ENCODE results near the gene TMPRSS15. TPM values are rescaled to one million over a fixed set of nuclear protein-coding genes. Genes with fewer than 3 reads are reported as not detected.

TMPRSS15 gene
- total RNA-seq, 6 donors from 2014 or later = not detected

DNA sequence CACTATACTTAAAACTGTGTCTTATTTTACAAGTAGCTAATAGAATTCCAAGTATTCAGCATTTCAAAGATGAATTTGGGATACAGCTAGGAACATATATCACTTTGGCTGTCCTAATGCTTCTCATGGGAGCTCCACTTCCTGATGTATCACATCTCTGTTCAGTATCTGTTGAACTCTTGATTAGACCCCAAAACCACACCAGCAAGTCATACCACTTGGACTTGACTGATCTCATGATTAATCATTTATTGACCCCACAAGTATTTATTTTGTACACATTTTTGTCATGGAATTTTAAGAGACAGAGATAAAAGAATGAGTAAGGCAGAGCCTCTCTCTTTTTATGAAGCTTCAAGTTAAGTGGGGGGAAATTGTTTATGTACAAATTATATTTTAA is 30.0 kb downstream of the TMPRSS15 start:
- Histone ChIP-seq H3K4me3 (no peak overlapping the region), H3K4me1 (no peaks in the 10 kb centered on the region), H3K27ac (no peak overlapping the region), H3K36me3 (no peaks in the 10 kb centered on the region), H3K27me3 (no peaks in the 10 kb centered on the region), H3K9me3 (no peaks in the 10 kb centered on the region)
- no peak for ATAC-seq (ENCODE audit: low FRiP score in 2 of 2)
- TF ChIP-seq EP300 (IDR thresholded peaks at IDR 0.05) (no peak), POLR2A (IDR thresholded peaks at IDR 0.05) (no peak)
- no peak for DNase-seq

- no peak for ATAC-seq (ENCODE audit: low FRiP score in 2 of 2)
- TF ChIP-seq EP300 (IDR thresholded peaks at IDR 0.05) (no peak), POLR2AphosphoS5 (IDR thresholded peaks at IDR 0.05) (no peak), POLR2A (IDR thresholded peaks at IDR 0.05) (no peak)
- TF ChIP-seq, protein P1, sequence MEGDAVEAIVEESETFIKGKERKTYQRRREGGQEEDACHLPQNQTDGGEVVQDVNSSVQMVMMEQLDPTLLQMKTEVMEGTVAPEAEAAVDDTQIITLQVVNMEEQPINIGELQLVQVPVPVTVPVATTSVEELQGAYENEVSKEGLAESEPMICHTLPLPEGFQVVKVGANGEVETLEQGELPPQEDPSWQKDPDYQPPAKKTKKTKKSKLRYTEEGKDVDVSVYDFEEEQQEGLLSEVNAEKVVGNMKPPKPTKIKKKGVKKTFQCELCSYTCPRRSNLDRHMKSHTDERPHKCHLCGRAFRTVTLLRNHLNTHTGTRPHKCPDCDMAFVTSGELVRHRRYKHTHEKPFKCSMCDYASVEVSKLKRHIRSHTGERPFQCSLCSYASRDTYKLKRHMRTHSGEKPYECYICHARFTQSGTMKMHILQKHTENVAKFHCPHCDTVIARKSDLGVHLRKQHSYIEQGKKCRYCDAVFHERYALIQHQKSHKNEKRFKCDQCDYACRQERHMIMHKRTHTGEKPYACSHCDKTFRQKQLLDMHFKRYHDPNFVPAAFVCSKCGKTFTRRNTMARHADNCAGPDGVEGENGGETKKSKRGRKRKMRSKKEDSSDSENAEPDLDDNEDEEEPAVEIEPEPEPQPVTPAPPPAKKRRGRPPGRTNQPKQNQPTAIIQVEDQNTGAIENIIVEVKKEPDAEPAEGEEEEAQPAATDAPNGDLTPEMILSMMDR (IDR thresholded peaks at IDR 0.05) = no peak
- WGBS, 2 donors = 61 to 81% methylated on average over 1 of the region's 1 CpG
- Histone ChIP-seq H3K4me3 (no peak overlapping the region), H3K27ac (no peak overlapping the region), H3K36me3 (no peaks in the 10 kb centered on the region), H3K9me3 (no peaks in the 10 kb centered on the region), H3K4me1 (no peaks in the 10 kb centered on the region), H3K27me3 (no peaks in the 10 kb centered on the region)
- no peak for DNase-seq
Measured at GRCh38 chr21:18370301-18370700, 33.3 kb downstream of the TMPRSS15 start.

DNA sequence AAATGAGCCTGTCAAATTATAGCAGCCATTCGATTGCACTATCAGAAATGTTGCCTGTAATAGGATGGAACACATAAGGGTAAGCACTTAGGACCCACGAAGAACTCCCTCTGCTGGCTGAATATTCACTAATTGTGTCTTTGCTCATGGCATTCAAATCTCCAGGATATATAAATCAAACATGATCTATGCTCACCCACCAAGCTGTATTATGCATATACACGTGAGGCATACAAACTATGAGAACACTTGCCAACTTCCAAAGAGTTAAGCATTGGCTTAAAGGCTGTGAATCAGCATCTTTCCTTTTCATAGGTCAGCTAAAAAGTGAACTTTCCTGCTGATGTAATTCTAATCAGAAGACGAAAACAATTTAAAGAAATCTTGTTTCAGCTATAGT is 34.5 kb downstream of the TMPRSS15 start:
- H3K27me3 ChIP-seq = no peaks in the 10 kb centered on the region
- no peak for TF ChIP-seq EP300 (IDR thresholded peaks at IDR 0.05)
- TF ChIP-seq, protein P1 (IDR thresholded peaks at IDR 0.05) = peak in 1 of 6 experiments; percentile 14
- DNase-seq = no peak
- H3K4me3 ChIP-seq = no peak overlapping the region
- no peak for ATAC-seq (ENCODE audit: low FRiP score in 2 of 2)
- H3K36me3 ChIP-seq = no peaks in the 10 kb centered on the region
- no peak overlapping the region for H3K27ac ChIP-seq
- 29 to 34% methylated on average over 4 of the region's 4 CpGs for WGBS, 2 donors
- H3K9me3 ChIP-seq = no peaks in the 10 kb centered on the region
- no peaks in the 10 kb centered on the region for H3K4me1 ChIP-seq

- WGBS, 2 donors = 69 to 76% methylated on average over 6 of the region's 6 CpGs
- ATAC-seq (ENCODE audit: low FRiP score in 2 of 2) = no peak
Measured at GRCh38 chr21:18368205-18368604, 35.4 kb downstream of the TMPRSS15 start.

GRCh38 chr21:18356801-18357200 is 46.8 kb downstream of the TMPRSS15 start:
- Histone ChIP-seq H3K27ac (no peak overlapping the region), H3K9me3 (peaks cover 0 to 2% (median 0%) of the 10 kb centered on the region in 4 donors), H3K27me3 (no peaks in the 10 kb centered on the region), H3K36me3 (no peaks in the 10 kb centered on the region), H3K4me1 (no peaks in the 10 kb centered on the region), H3K4me3 (no peak overlapping the region)
- ATAC-seq (ENCODE audit: low FRiP score in 2 of 2) (no peak), DNase-seq (no peak)
- 68 to 72% methylated on average over 2 of the region's 2 CpGs for WGBS, 2 donors
- TF ChIP-seq POLR2A (IDR thresholded peaks at IDR 0.05) (no peak), POLR2AphosphoS5 (IDR thresholded peaks at IDR 0.05) (no peak), EP300 (IDR thresholded peaks at IDR 0.05) (no peak)
- TF ChIP-seq, protein P1 (IDR thresholded peaks at IDR 0.05) = no peak

More at GRCh38 chr21:18368205-18368604, 35.4 kb downstream of the TMPRSS15 start:
- Histone ChIP-seq H3K9me3 (no peaks in the 10 kb centered on the region), H3K4me1 (no peaks in the 10 kb centered on the region), H3K4me3 (no peak overlapping the region), H3K36me3 (no peaks in the 10 kb centered on the region), H3K27ac (no peak overlapping the region), H3K27me3 (no peaks in the 10 kb centered on the region)
- no peak for DNase-seq
- TF ChIP-seq EP300 (IDR thresholded peaks at IDR 0.05) (no peak), POLR2AphosphoS5 (IDR thresholded peaks at IDR 0.05) (no peak), POLR2A (IDR thresholded peaks at IDR 0.05) (no peak)
- TF ChIP-seq, protein P1 (IDR thresholded peaks at IDR 0.05) = no peak

Data from upper lobe of left lung (tissue), 6 donors.